Uterus (tissue), 2 donors: ENCODE data around the gene S100A16.
"Not testable (repeated sequence)": the region's sequence is repeated elsewhere in the genome, so short reads cannot be mapped to it uniquely, and the experiment has no call there.

Source experiments
- POLR2A ChIP-seq, 2 donors: fragments of 450-650 bp; IDR thresholded peaks; one replicate each; pipeline ENCODE4 v1.6.1; 2016; ENCODE audit warnings: antibody characterized with exemption in 2 of 2, mild to moderate bottlenecking in 1 of 2, moderate library complexity in 1 of 2
- TF ChIP-seq, protein P1 (sequence below), 4 experiments: fragments of 200-600 bp in 2 of 4; fragments of 450-650 bp in 2 of 4; sonication (generic) in 2 of 4; IDR thresholded peaks; one replicate each; pipeline ENCODE4 v1.5.1; 2016 to 2019; ENCODE audit warnings: antibody characterized with exemption in 4 of 4, mild to moderate bottlenecking in 2 of 4, moderate library complexity in 1 of 4

DNA sequence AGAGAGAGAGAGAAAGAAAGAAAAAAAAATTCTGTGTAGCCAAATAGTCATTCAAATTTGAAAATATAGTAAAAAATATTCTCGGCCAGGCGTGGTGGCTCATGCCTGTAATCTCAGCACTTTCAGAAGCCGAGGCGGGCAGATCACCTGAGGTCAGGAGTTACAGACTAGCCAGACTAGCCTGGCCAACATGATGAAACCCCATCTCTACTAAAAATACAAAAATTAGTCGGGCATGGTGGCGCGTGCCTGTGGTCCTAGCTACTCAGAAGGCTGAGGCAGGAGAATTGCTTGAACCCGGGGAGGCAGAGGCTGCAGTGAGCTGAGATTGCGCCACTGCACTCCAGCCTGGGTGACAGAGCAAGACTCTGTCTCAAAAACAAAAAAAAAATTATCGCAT is 24.9 kb downstream of the S100A16 start:
- TF ChIP-seq, protein P1, sequence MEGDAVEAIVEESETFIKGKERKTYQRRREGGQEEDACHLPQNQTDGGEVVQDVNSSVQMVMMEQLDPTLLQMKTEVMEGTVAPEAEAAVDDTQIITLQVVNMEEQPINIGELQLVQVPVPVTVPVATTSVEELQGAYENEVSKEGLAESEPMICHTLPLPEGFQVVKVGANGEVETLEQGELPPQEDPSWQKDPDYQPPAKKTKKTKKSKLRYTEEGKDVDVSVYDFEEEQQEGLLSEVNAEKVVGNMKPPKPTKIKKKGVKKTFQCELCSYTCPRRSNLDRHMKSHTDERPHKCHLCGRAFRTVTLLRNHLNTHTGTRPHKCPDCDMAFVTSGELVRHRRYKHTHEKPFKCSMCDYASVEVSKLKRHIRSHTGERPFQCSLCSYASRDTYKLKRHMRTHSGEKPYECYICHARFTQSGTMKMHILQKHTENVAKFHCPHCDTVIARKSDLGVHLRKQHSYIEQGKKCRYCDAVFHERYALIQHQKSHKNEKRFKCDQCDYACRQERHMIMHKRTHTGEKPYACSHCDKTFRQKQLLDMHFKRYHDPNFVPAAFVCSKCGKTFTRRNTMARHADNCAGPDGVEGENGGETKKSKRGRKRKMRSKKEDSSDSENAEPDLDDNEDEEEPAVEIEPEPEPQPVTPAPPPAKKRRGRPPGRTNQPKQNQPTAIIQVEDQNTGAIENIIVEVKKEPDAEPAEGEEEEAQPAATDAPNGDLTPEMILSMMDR (IDR thresholded peaks at IDR 0.05), result not testable (repeated sequence)
- TF ChIP-seq POLR2A (IDR thresholded peaks at IDR 0.05), result not testable (repeated sequence)
